ENCODE results near the gene AJM1.

The AJM1 gene

DNA sequence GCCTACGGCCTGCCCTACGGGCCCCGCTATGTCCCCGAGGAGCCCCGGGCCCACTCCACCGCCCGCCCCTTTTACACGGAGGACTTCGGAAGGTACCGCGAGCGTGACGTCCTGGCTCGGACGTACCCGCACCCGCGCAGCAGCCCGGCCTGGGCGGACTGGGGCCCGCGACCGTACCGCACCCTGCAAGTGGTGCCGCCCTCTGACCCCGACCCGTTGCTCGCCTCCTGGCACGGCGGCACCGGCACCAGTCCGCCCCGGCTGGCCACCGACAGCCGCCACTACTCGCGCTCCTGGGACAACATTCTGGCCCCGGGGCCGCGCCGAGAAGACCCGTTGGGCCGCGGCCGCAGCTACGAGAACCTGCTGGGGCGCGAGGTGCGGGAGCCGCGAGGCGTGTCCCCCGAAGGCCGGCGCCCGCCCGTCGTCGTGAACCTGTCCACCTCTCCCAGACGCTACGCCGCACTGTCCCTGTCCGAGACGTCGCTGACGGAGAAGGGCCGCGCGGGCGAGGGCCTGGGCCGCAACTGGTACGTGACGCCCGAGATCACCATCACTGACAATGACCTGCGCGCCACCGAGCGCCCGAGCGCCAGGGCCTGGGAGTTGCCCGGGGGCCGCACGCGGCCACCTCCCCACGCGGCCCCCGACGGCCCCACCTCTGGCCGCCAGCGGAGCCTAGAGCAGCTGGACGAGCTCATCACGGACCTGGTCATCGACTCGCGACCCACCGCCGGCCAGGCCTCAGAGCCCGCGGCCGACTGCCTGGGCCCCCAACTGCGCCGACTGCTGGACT lies 3.4 kb downstream of the AJM1 start:
- DNase-seq (ENCODE audit: low read depth): no peak

DNA sequence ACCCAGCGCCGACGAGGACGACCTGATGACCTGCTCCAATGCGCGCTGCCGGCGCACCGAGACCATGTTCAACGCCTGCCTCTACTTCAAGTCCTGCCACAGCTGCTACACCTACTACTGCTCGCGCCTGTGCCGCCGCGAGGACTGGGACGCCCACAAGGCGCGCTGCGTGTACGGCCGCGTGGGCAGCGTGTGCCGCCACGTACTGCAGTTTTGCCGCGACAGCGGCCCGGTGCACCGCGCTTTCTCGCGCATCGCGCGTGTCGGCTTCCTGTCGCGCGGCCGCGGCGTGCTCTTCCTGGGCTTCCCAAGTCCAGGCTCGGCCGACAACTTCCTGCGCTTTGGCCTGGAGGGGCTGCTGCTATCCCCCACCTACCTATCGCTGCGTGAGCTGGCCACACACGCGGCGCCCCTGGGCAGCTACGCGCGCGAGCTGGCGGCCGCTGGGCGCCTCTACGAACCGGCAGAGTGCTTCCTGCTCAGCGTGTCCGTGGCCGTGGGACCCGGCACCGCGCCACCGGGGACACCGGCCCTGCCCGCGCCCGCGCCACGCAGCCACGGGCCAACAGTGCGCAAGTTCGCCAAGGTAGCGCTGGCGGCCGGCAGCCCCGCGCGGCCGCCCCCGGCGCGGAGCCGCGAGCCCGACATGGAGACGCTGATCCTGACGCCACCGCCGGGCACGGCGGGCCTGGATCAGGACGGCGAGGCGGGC lies 4.3 kb downstream of the AJM1 start:
- no peak for DNase-seq (ENCODE audit: low read depth)

DNA sequence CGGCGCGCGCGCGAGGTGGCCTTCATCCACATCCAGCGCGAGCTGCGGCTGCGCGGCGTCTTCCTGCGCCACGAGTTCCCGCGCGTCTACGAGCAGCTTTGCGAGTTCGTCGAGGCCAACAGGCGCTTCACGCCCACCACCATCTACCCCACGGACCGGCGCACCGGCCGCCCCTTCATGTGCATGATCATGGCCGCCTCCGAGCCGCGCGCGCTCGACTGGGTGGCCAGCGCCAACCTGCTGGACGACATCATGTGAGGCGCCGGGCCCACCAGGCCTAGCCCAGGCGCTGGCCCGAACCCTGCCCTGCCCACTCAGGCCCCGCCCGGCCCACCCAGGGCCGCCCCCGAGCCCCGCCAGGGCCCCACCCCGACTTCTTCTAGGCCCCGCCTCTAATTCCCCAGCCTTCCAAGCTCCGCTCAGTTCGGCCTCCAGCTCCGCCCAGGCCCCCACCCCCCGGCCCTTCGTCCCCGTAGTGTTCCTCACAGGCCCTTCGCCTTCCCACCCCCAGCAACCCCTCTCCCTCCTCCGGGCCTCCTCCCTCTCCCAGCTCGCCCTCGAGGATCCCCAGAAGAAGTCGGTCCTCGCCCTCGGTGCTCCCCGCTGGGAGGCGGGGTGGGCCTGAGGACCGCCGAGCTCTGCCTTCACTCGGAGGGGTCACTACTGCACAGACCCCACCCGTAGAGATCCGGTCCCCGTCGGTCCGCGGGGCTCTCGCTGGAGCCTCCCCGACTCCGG lies 5.0 kb downstream of the AJM1 start:
- no peak for DNase-seq (ENCODE audit: low read depth)

DNA sequence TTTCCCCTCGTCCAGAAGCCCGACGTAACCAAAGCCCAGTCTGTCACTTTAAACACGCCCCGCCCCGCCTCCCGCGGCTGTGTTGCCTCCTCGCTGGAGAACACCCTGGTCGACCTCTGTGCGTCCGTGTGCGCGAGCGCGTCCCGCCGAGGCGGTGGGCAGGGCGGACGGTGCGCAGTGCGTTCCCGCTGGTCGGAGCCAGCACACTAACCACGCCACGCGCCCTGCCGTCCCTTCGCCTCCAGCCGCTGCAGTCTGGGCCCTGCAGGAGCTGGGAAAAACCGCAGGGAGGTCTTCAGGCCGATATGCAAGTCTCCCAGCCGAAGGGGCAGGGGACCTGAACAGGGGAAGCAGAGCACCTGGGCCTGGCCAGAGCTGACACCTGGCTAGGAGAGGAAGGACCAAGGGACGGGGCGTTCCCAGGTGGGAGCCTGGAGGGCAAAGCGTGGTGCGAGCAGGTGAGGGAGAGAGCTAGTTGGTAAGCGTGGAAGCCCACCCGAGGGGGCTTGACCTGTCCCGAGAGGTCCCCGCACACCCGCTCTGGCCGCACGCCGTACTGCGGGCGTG lies 5.6 kb downstream of the AJM1 start:
- peak; percentile 59 for DNase-seq (ENCODE audit: low read depth)

DNA sequence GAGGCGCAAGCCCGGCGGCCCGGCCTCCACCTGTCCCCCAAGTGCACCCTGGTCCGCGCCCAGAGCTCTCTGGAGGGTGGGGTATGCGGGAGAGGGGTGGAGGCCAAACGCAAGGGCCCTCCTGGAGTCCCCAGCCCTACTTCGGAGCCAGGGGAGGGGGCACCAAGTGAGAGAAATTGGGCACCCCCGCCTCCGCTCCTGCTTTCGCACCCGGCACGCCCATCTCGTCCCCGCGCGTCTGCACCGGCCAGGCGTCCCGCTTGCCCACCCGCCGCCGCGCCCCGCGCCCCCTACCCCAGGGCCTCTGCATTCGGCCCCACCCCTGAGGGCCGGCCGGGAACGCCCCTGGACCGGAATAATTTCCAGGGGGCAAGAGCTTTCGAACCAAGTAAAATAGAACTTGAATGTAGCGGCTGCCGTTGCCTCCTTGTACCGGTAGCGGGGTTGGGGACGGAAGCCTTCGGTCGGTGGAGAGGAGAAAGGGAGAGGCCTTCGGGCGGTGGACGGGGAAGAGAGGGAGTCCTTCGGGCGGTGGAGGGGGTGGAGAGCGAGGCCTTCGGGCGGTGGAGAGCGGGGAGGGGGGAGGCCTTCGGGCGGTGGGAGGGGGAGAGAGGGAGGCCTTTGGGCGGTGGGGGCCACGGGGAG lies 6.2 kb downstream of the AJM1 start:
- DNase-seq (ENCODE audit: low read depth): no peak

DNA sequence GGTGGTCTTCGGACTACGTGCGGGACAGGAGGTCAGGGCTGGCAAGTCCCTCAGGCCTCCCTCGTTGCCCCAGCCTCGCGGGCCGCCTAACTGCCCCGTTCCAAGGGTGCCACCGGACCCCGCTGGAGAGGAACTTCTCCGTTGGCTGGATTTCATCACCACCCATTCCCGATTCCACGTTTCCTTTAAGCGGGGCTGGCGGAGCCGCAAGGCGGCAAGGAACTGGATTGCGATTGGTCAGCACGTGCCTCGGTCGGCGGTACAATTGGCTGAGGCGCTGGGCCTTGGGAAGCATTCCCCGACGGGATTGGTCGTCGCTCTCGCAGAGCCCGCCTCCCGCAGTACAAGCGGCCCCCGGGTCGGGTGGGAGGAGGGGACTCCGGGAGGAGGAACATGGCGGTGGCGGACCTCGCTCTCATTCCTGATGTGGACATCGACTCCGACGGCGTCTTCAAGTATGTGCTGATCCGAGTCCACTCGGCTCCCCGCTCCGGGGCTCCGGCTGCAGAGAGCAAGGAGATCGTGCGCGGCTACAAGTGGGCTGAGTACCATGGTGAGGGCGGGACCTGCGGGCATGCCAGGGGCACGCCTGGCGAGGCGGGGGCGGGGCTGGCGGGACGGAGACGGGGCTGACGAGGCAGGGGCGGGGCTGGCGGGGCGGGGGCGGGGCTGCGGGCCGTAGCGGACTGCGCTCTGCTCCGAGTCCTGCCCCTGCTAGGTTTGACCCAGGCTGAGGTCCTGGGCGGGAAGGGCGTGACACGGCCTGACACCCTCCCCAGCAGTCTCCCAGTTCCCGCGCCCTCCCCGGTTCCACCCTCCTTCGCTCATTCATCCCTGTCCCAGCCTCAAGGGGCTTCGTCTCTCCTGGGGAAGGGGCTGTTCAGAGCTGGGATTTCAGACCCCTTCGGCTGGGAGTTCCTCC lies 7.0 kb downstream of the AJM1 start, which contains the start of gene PHPT1:
PHPT1 (plus strand) TSS at position 372 of the 922 bp plus-strand sequence; CDS start at position 394, 22 bp downstream.
- DNase-seq (ENCODE audit: low read depth): peak; percentile 95

DNA sequence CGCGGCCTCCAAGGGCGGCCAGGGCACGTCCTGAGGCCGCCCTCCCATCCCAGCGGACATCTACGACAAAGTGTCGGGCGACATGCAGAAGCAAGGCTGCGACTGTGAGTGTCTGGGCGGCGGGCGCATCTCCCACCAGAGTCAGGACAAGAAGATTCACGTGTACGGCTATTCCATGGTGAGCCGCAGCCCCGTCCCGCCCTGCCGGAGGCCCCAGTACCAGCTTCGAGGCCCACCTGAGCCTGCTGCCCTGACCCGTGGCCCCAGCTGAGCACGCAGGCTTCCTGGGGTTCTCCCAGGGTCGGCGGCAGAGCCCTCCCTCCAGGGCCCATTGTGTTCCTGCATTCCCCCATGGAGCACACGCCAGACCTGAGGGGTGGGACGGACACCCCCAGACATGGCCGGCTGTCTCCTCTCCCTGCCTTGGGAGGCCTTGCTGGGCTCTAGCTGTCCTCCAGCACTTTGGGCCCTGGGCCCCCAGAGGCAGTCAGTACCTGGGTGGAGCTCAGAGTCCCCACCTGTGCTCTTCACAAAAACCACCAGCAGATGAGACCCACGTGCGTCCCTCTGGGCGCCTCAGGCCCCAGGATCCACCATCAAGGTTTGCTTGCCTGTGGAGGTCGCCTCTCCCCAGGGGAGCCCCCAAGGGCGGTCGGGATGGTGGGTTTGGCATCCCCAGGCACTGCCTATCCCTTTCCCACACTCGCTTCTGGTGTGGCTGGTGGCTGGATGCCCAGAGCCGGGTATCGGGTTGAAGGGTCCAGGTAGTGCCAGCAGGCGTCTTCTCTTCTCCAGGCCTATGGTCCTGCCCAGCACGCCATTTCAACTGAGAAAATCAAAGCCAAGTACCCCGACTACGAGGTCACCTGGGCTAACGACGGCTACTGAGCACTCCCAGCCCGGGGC lies 7.9 kb downstream of the AJM1 start:
- no peak for DNase-seq (ENCODE audit: low read depth)

DNA sequence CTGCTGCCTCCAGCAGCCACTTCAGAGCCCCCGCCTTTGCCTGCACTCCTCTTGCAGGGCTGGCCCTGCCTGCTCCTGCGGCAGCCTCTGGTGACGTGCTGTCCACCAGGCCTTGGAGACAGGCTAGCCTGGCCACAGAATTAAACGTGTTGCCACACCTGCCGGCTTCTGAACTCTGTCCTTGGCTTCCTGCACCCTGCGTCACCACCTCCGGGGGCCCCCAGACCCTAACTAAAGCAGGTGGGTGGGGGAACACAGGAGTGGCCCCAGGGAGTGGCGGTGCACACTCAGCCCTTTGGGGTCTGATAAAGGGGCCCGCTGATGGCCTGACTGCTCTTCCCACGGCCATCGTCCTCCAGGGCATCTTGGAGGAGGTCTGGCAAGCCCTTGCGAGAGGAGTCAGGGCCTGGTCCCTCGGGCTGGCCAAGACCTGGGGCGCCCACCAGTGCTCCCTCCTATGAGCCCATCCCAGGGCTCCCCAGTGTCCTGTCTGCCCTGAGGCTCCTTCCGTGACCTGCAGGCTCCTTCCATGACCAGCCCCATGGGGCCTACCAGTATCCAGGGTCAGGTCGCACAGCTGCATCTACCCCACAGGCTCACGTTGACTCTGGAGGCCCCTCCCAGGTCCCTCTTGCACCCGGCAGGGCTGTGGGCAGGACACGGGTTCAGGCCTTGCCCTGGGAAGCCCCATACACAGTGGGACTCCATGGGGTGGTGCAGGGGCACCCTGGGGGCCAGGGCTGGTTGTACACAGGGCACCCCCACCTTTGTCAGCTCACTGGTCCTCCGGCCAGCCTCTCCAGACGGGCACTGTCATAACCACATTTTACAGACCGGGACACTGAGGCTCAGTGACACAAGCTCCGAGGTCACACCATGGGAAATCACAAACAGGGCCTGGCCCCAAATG lies 8.8 kb downstream of the AJM1 start:
- no peak for DNase-seq (ENCODE audit: low read depth)

DNA sequence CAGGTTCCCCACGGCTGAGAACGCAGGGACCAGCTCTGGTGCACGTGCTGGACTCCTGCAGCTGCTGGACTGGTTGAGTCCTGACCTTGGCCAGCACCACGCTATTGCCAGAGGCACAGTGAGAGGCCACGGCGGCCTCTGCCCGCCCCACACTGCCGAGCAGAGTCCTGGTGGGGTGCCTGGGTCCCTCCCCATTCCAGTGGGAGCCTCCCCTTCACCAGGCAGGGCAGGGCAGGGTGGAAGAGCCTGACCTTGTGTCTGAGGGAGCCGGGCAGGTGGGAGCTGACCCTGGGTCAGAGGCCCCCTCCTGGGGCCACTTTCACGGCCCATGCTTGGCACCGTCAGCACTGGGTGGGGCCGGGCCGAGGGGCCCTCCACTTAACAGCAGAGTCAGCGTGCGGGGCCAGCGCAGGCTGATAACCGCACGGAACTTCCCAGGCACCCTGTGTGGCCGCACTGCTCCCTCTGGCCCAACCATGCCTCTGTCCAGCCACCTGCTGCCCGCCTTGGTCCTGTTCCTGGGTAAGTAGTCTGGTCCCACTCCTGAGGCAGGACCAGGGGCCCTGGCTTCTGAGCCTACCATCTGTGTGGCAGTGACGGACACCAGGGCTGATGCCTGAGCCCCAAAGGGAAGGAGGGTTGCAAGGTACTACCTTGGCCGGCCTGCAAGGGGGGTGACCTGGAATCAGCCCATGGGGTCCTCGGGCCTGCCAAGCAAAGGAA lies 9.8 kb downstream of the AJM1 start, which contains the start of gene MAMDC4:
MAMDC4 (plus strand) TSS at position 406 of the 723 bp plus-strand sequence; CDS start at position 477, 71 bp downstream.
- DNase-seq (ENCODE audit: low read depth): no peak

DNA sequence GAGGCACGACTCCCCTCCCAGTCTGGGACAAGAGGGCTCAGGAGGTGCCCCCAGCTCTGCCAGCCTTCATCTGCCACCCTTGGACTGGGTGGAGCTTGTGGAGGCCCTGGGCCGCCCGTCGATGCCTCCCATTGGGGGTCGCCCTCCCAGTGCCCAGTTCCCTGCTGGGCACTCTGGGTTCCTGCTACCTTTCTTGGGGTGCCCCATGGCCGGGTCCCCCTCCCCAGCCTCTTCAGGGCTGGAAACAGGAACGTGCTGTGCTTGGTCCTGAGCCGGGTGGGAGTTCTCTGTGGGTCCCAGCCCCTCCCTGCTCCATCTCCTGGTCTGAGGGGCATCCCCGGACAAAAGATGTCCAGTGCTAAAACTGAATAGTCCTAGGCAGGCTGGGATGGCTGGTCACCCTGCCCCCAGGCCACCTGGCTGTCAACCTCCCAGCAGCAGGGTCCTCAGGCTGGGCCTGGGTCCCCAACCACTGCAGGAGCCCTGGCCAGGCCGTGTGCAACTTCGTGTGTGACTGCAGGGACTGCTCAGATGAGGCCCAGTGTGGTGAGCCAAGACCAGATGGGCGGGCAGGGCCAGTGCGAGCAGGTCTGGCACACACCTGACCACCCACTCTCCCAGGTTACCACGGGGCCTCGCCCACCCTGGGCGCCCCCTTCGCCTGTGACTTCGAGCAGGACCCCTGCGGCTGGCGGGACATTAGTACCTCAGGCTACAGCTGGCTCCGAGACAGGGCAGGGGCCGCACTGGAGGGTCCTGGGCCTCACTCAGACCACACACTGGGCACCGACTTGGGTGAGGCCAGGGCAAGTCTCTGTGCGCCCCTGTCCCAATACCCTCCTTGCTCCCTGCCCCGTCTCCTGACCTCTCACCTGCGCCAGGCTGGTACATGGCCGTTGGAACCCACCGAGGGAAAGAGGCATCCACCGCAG lies 10.7 kb downstream of the AJM1 start:
- DNase-seq (ENCODE audit: low read depth): no peak

DNA sequence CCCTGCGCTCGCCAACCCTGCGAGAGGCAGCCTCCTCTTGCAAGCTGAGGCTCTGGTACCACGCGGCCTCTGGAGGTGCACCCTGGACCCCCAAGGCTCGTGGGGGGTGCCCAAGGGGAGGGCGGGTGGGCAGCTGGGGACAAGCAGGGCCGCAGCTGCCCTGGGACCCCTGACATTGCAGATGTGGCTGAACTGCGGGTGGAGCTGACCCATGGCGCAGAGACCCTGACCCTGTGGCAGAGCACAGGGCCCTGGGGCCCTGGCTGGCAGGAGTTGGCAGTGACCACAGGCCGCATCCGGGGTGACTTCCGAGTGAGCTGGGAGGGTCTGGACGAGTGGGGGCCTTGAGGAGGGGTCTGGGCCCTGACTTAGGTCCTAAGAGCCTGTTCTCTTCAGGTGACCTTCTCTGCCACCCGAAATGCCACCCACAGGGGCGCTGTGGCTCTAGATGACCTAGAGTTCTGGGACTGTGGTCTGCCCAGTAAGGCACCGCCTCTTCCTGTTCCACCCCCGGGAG lies 11.4 kb downstream of the AJM1 start:
- DNase-seq (ENCODE audit: low read depth): no peak

DNA sequence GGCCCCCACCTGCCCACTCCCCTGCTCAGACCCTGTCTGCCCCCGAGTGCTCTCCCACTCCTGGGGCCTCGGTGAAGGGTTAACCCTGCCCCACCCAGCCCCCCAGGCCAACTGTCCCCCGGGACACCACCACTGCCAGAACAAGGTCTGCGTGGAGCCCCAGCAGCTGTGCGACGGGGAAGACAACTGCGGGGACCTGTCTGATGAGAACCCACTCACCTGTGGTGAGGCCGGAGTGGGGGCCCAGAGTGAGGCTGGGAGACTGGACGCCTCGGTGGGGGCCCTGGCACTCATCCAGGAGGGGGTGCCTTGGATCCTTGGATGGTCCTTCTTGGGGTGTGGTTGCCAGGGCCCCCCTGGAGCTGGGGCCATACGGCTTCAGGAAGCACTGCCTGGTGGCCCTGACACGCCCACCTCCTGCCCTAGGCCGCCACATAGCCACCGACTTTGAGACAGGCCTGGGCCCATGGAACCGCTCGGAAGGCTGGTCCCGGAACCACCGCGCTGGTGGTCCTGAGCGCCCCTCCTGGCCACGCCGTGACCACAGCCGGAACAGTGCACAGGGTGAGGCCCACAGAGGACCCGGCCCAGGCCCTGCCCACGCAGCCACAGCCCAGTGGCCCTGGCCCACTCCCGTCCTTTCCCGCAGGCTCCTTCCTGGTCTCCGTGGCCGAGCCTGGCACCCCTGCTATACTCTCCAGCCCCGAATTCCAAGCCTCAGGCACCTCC lies 12.0 kb downstream of the AJM1 start:
- no peak for DNase-seq (ENCODE audit: low read depth)

DNA sequence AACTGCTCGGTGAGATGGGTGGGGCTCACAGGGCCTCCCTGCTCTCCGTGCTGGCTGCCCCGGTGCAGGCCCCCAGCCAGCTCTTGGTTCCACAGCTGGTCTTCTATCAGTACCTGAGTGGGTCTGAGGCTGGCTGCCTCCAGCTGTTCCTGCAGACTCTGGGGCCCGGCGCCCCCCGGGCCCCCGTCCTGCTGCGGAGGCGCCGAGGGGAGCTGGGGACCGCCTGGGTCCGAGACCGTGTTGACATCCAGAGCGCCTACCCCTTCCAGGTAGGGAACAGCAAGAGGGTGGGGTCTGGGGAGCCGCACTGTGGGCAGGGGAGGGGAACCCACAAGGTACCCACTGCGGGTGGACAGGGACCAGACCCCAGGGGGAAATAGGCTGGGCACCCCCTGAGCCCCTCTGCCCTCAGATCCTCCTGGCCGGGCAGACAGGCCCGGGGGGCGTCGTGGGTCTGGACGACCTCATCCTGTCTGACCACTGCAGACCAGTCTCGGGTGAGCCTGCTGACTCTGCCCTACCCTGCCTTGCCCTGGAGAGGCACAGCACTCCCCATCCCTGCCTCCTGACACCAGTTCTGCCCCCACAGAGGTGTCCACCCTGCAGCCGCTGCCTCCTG lies 12.7 kb downstream of the AJM1 start:
- DNase-seq (ENCODE audit: low read depth): no peak

DNA sequence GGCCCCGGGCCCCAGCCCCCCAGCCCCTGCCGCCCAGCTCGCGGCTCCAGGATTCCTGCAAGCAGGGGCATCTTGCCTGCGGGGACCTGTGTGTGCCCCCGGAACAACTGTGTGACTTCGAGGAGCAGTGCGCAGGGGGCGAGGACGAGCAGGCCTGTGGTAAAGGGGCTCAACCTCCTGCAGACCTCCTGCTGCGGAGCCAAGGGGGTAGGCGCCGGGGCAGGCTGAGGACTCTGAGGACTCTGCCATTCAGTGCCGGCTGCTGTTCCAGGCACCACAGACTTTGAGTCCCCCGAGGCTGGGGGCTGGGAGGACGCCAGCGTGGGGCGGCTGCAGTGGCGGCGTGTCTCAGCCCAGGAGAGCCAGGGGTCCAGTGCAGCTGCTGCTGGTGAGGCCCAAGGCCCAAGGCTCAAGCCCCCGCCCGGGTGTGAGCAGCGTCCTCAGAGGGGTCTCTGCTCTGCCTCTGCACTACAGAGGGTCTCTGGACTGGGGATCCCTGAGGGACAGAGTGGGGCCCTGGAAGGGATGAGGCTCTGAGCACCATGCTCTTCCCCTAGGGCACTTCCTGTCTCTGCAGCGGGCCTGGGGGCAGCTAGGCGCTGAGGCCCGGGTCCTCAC lies 13.3 kb downstream of the AJM1 start:
- DNase-seq (ENCODE audit: low read depth): no peak

DNA sequence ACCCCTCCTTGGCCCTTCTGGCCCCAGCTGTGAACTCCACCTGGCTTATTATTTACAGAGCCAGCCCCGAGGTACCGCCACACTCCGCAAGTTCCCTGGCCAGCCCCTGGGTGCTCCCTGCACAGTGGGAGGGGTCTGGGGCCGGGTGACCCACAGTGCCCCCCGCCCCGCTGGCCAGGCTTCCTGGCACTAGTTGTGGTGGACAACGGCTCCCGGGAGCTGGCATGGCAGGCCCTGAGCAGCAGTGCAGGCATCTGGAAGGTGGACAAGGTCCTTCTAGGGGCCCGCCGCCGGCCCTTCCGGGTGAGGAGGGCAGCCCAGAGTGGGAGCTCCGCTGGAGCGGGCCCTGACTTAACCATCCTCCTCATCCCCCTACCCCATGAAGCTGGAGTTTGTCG lies 13.8 kb downstream of the AJM1 start:
- DNase-seq (ENCODE audit: low read depth): no peak

Data from activated gamma-delta T cell treated with anti-CD3 and anti-CD28 coated beads, Interleukin-2, amount 50 U/mL, for 16 hours (primary cell).